GM18519 (cell line): ENCODE data around the gene HOXC13.

Experiments
- ATAC-seq: cut with Tn5 transposase; IDR thresholded peaks from one replicate; pipeline ENCODE4 v1.9.1; 2021; ENCODE audit warnings: mild to moderate bottlenecking, moderate library complexity; ENCODE audit not compliant: unreplicated experiment, low FRiP score

Gene HOXC13

GRCh38 chr12:53968214-53969127 is 29.8 kb downstream of the HOXC13 start:
- no peak for ATAC-seq

GRCh38 chr12:53969588-53970259 is 31.1 kb downstream of the HOXC13 start:
- ATAC-seq, result no peak

GRCh38 chr12:53970451-53970850 is 31.8 kb downstream of the HOXC13 start:
- ATAC-seq, result no peak

- no peak for ATAC-seq
Measured at GRCh38 chr12:53971129-53971528, 32.5 kb downstream of the HOXC13 start.

GRCh38 chr12:53971686-53972085 is 33.1 kb downstream of the HOXC13 start:
- ATAC-seq, result no peak

GRCh38 chr12:53972152-53972702 is 33.6 kb downstream of the HOXC13 start:
- ATAC-seq, result no peak

- no peak for ATAC-seq
Measured at GRCh38 chr12:53972722-53973235, 34.1 kb downstream of the HOXC13 start, which contains the start of gene HOXC11. HOXC11 (plus strand) TSS chr12:53973126; CDS start chr12:53973242, 116 bp downstream.

- ATAC-seq, result no peak
Measured at GRCh38 chr12:53973236-53974042, 34.8 kb downstream of the HOXC13 start.

- ATAC-seq, result no peak
Measured at GRCh38 chr12:53974084-53975063, 35.7 kb downstream of the HOXC13 start, which contains the start of gene HOTAIR. HOTAIR (minus strand) TSS chr12:53974954.

GRCh38 chr12:53975064-53975471 is 36.4 kb downstream of the HOXC13 start:
- no peak for ATAC-seq

GRCh38 chr12:53975479-53976152 is 37.0 kb downstream of the HOXC13 start:
- no peak for ATAC-seq

- ATAC-seq, result no peak
Measured at GRCh38 chr12:53976172-53976822, 37.7 kb downstream of the HOXC13 start.

- no peak for ATAC-seq
Measured at GRCh38 chr12:53976823-53977595, 38.4 kb downstream of the HOXC13 start.

GRCh38 chr12:53977596-53978445 is 39.2 kb downstream of the HOXC13 start:
- ATAC-seq, result no peak

GRCh38 chr12:53978477-53979356 is 40.1 kb downstream of the HOXC13 start:
- no peak for ATAC-seq
